Amygdala (tissue), 56 donors: ENCODE data around the gene NOX5.

Source experiments
- DNase-seq, 56 donors: peaks; one replicate each; lab custom pipeline; 2025; lab: John Stamatoyannopoulos, UW

NOX5 gene

GRCh38 chr15:69017978-69018377 lies 3.5 kb downstream of the NOX5 start:
- DNase-seq, result no peak

GRCh38 chr15:69018951-69019350 lies 4.5 kb downstream of the NOX5 start:
- DNase-seq, result no peak

- DNase-seq, result no peak
These were observed 7.4 kb downstream of the NOX5 start for GRCh38 chr15:69021895-69022294.

- no peak for DNase-seq
These were observed 10.8 kb downstream of the NOX5 start for GRCh38 chr15:69025320-69025719.

GRCh38 chr15:69026355-69026754 lies 11.9 kb downstream of the NOX5 start:
- DNase-seq, result no peak

- no peak for DNase-seq
These were observed 13.6 kb downstream of the NOX5 start for GRCh38 chr15:69027976-69028518.

GRCh38 chr15:69031013-69032001 lies 16.8 kb downstream of the NOX5 start:
- peak in 3 of 56 donors; percentile 8 to 15 (median 9) for DNase-seq

- DNase-seq, result no peak
These were observed 17.5 kb downstream of the NOX5 start for GRCh38 chr15:69032031-69032430.

GRCh38 chr15:69032703-69033373 lies 18.3 kb downstream of the NOX5 start:
- DNase-seq, result no peak

GRCh38 chr15:69034352-69034751 lies 19.9 kb downstream of the NOX5 start:
- DNase-seq, result no peak

GRCh38 chr15:69035205-69035917 lies 20.9 kb downstream of the NOX5 start:
- no peak for DNase-seq

GRCh38 chr15:69035918-69036258 lies 21.4 kb downstream of the NOX5 start:
- DNase-seq, result no peak

GRCh38 chr15:69036826-69037225 lies 22.3 kb downstream of the NOX5 start:
- no peak for DNase-seq

GRCh38 chr15:69037482-69037881 lies 23.0 kb downstream of the NOX5 start:
- DNase-seq, result no peak

- no peak for DNase-seq
These were observed 23.5 kb downstream of the NOX5 start for GRCh38 chr15:69037977-69038376.

GRCh38 chr15:69038508-69038907 lies 24.0 kb downstream of the NOX5 start:
- DNase-seq, result no peak

- no peak for DNase-seq
These were observed 25.2 kb downstream of the NOX5 start for GRCh38 chr15:69039516-69040225.

- no peak for DNase-seq
These were observed 28.0 kb downstream of the NOX5 start for GRCh38 chr15:69042531-69042930.

GRCh38 chr15:69045802-69046201 lies 31.3 kb downstream of the NOX5 start:
- DNase-seq, result no peak

GRCh38 chr15:69046781-69047180 lies 32.3 kb downstream of the NOX5 start:
- no peak for DNase-seq
